PC-3 (cell line): ENCODE results near the gene AXDND1. TPM values are rescaled to one million over a fixed set of nuclear protein-coding genes. Genes with fewer than 3 reads are reported as not detected.

ENCODE experiments used
- ATAC-seq: fragments of 200-7000 bp; cut with Tn5 transposase; 2 replicates; pipeline ENCODE4 v1.9.1; 2020; ENCODE audit warnings: mild to moderate bottlenecking, moderate library complexity
- BruUV-seq: library from RNA; stranded (reverse); fragments of 400-500 nt; replicated peaks from 2 replicates; lab custom pipeline; 2021; lab: Mats Ljungman, UMichigan
- CTCF ChIA-PET: fragments of 300-600 bp; sonication (Branson Sonifier 250); formaldehyde crosslinking; loops from one replicate; lab custom pipeline; 2022; ENCODE audit warnings: antibody characterized with exemption; lab: Charles Lee
- POLR2A ChIA-PET: fragments of 300-600 bp; sonication (Branson Sonifier 250); formaldehyde crosslinking; loops from one replicate; lab custom pipeline; 2022; ENCODE audit warnings: antibody characterized with exemption; ENCODE audit not compliant: unreplicated experiment; lab: Charles Lee
- DNase-seq: peaks from one replicate; pipeline ENCODE4 v3.0.0-alpha.2; 2015
- H2AFZ ChIP-seq: fragments of 300-600 bp; sonication (generic); 2 replicates; pipeline ENCODE4 v1.6.0; 2016; ENCODE audit warnings: antibody characterized with exemption, low read length
- H3F3A ChIP-seq: fragments of 300-600 bp; sonication (generic); one replicate; pipeline ENCODE4 v1.6.0; 2017; ENCODE audit warnings: antibody characterized with exemption, low read length, control low read depth, mild to moderate bottlenecking; ENCODE audit not compliant: unreplicated experiment
- H3K27ac ChIP-seq: fragments of 300-600 bp; sonication (generic); 2 replicates; pipeline ENCODE4 v1.5.1; 2016; ENCODE audit warnings: mild to moderate bottlenecking, low read length
- H3K27me3 ChIP-seq: fragments of 300-600 bp; sonication (generic); 2 replicates; pipeline ENCODE4 v1.6.1; 2016; ENCODE audit warnings: low read length, mixed read lengths
- H3K36me3 ChIP-seq: fragments of 300-600 bp; sonication (generic); 2 replicates; pipeline ENCODE4 v1.6.1; 2016; ENCODE audit warnings: low read depth, mixed run types, low read length, mixed read lengths
- H3K4me1 ChIP-seq: fragments of 300-600 bp; sonication (generic); 2 replicates; pipeline ENCODE4 v1.5.1; 2016; ENCODE audit warnings: low read length; ENCODE audit not compliant: insufficient read depth
- H3K4me2 ChIP-seq: fragments of 300-600 bp; sonication (generic); 2 replicates; pipeline ENCODE4 v1.6.0; 2016; ENCODE audit warnings: low read length
- H3K4me3 ChIP-seq: fragments of 300-600 bp; sonication (generic); 2 replicates; pipeline ENCODE4 v1.5.1; 2016; ENCODE audit warnings: mild to moderate bottlenecking, low read length, mixed read lengths
- H3K79me2 ChIP-seq: fragments of 300-600 bp; sonication (generic); 2 replicates; pipeline ENCODE4 v1.6.1; 2017; ENCODE audit warnings: low read length, mixed read lengths
- H3K9ac ChIP-seq: fragments of 300-600 bp; sonication (generic); 2 replicates; pipeline ENCODE4 v1.6.0; 2016; ENCODE audit warnings: mild to moderate bottlenecking, low read length
- H3K9me2 ChIP-seq: fragments of 300-600 bp; sonication (generic); replicated peaks from 2 replicates; pipeline ENCODE4 v1.6.1; 2016; ENCODE audit warnings: mixed run types, low read length, mixed read lengths
- H3K9me3 ChIP-seq: fragments of 300-600 bp; sonication (generic); 2 replicates; pipeline ENCODE4 v1.6.1; 2016; ENCODE audit warnings: low read length, mixed read lengths
- H4K20me1 ChIP-seq: fragments of 300-600 bp; sonication (generic); 2 replicates; pipeline ENCODE4 v1.6.1; 2016; ENCODE audit warnings: low read length, mixed read lengths
- CTCF ChIP-seq: fragments of 300-600 bp; sonication (generic); conservative IDR thresholded peaks from 2 replicates; pipeline ENCODE4 v1.5.1; 2017; ENCODE audit warnings: antibody characterized with exemption, low read depth, mild to moderate bottlenecking, low read length
- EZH2 ChIP-seq: fragments of 300-600 bp; sonication (generic); IDR thresholded peaks from one replicate; pipeline ENCODE4 v1.6.1; 2017; ENCODE audit warnings: antibody characterized with exemption, mild to moderate bottlenecking, low read length; ENCODE audit not compliant: unreplicated experiment
- EZH2phosphoT487 ChIP-seq: fragments of 300-600 bp; sonication (generic); IDR thresholded peaks from 2 replicates; pipeline ENCODE4 v1.6.1; 2018; ENCODE audit warnings: mild to moderate bottlenecking, antibody characterized with exemption, low read length, borderline replicate concordance
- intact Hi-C: fragments of 100-400 bp; cut with micrococcal nuclease; formaldehyde crosslinking; loops from 2 replicates; pipeline ENCODE4 v1.9.0; 2023
- total RNA-seq: library from RNA; depleted of rRNA; stranded (reverse); fragments of >200 nt; gene quantifications from 2 replicates; pipeline ENCODE4 v1.2.3, GENCODE V29; 2014

Gene AXDND1
- total RNA-seq, 1 experiment from 2014 or later: not detected

GRCh38 chr1:179589509-179589908 is 223.7 kb downstream of the AXDND1 start:
- no peaks in the 10 kb centered on the region for H3K9me2 ChIP-seq
- H3F3A ChIP-seq: no peaks in the 10 kb centered on the region
- no peaks in the 10 kb centered on the region for H4K20me1 ChIP-seq
- no peak overlapping the region for H2AFZ ChIP-seq
- ATAC-seq (no peak), DNase-seq (no peak)
- no peak overlapping the region for H3K4me3 ChIP-seq
- H3K27me3 ChIP-seq: peaks cover 36% of the 10 kb centered on the region
- no peak for TF ChIP-seq EZH2
- no peak for TF ChIP-seq EZH2phosphoT487
- no peak for TF ChIP-seq CTCF
- H3K27ac ChIP-seq: no peak overlapping the region
- no TSS peak for BruUV-seq
- ChIA-PET POLR2A (no interaction called here), CTCF (no interaction called here)
- no peak overlapping the region for H3K4me2 ChIP-seq
- H3K36me3 ChIP-seq: no peaks in the 10 kb centered on the region
- H3K9ac ChIP-seq: no peak overlapping the region
- H3K79me2 ChIP-seq: no peaks in the 10 kb centered on the region
- intact Hi-C loops: no loop called here
- H3K9me3 ChIP-seq: no peaks in the 10 kb centered on the region
- H3K4me1 ChIP-seq: no peaks in the 10 kb centered on the region

GRCh38 chr1:179590671-179591070 is 224.9 kb downstream of the AXDND1 start:
- H3K9me2 ChIP-seq: no peaks in the 10 kb centered on the region
- POLR2A ChIA-PET: no interaction called here
- H3K4me3 ChIP-seq: no peak overlapping the region
- H3K9me3 ChIP-seq: no peaks in the 10 kb centered on the region
- no peaks in the 10 kb centered on the region for H3K36me3 ChIP-seq
- H3K27ac ChIP-seq: no peak overlapping the region
- H3K79me2 ChIP-seq: no peaks in the 10 kb centered on the region
- peaks cover 28% of the 10 kb centered on the region for H3K27me3 ChIP-seq
- H3K9ac ChIP-seq: no peak overlapping the region
- no peaks in the 10 kb centered on the region for H4K20me1 ChIP-seq
- no peak overlapping the region for H3K4me2 ChIP-seq
- no peak for ATAC-seq
- no peak for DNase-seq
- no peaks in the 10 kb centered on the region for H3F3A ChIP-seq
- H2AFZ ChIP-seq: no peak overlapping the region
- intact Hi-C loops: no loop called here
- CTCF ChIA-PET: no interaction called here
- no peak for TF ChIP-seq CTCF
- TF ChIP-seq EZH2: no peak
- no peak for TF ChIP-seq EZH2phosphoT487
- H3K4me1 ChIP-seq: no peaks in the 10 kb centered on the region
- BruUV-seq: no TSS peak

- Histone ChIP-seq H3K4me3 (no peak overlapping the region), H3K36me3 (no peaks in the 10 kb centered on the region), H3F3A (no peaks in the 10 kb centered on the region), H3K27me3 (peaks cover 28% of the 10 kb centered on the region), H3K9me3 (no peaks in the 10 kb centered on the region), H2AFZ (no peak overlapping the region), H4K20me1 (no peaks in the 10 kb centered on the region), H3K4me1 (no peaks in the 10 kb centered on the region), H3K79me2 (no peaks in the 10 kb centered on the region), H3K27ac (no peak overlapping the region), H3K9me2 (no peaks in the 10 kb centered on the region), H3K4me2 (no peak overlapping the region), H3K9ac (no peak overlapping the region)
- intact Hi-C loops: no loop called here
- no TSS peak for BruUV-seq
- ChIA-PET CTCF (no interaction called here), POLR2A (no interaction called here)
- DNase-seq (no peak), ATAC-seq (no peak)
- TF ChIP-seq CTCF (no peak), EZH2 (no peak), EZH2phosphoT487 (no peak)
Observed at GRCh38 chr1:179591253-179591591, 225.5 kb downstream of the AXDND1 start.
